Activated naive CD8-positive, alpha-beta T cell treated with anti-CD3 and anti-CD28 coated beads, Interleukin-2, amount 10 ng/mL, durations not matched to agents 7 days and 5 days (primary cell): Measurements from ENCODE around the gene SDCCAG8. TPM values are rescaled to one million over a fixed set of nuclear protein-coding genes. Genes with fewer than 3 reads are reported as not detected.
A peak's percentile ranks its signal among the peaks of the same experiment; 100 is the strongest.

Source experiments
- ATAC-seq: fragments of 150-1000 bp; cut with Tn5 transposase; one replicate; pipeline ENCODE4 v1.10.0; 2021; ENCODE audit warnings: low read depth, moderate library complexity
- POLR2A ChIA-PET: fragments of 350-600 bp; sonication (Branson Sonifier 250); formaldehyde crosslinking; loops from one replicate; lab custom pipeline; 2021; ENCODE audit warnings: antibody characterized with exemption; lab: Charles Lee
- DNase-seq: peaks from one replicate; pipeline ENCODE4 v3.0.0; 2021
- H3K27ac Mint-ChIP-seq: one replicate; pipeline ENCODE4 v1.8.0; 2022; ENCODE audit warnings: mild to moderate bottlenecking, mixed read lengths
- H3K27me3 Mint-ChIP-seq: one replicate; pipeline ENCODE4 v1.8.0; 2022; ENCODE audit warnings: mild to moderate bottlenecking, moderate library complexity, mixed read lengths
- H3K36me3 Mint-ChIP-seq: one replicate; pipeline ENCODE4 v1.8.0; 2021; ENCODE audit warnings: mild to moderate bottlenecking, mixed read lengths
- H3K4me1 Mint-ChIP-seq: one replicate; pipeline ENCODE4 v1.8.0; 2021; ENCODE audit warnings: mixed read lengths
- H3K4me3 Mint-ChIP-seq: one replicate; pipeline ENCODE4 v1.8.0; 2022; ENCODE audit warnings: mild to moderate bottlenecking, moderate library complexity, mixed read lengths
- H3K9me3 Mint-ChIP-seq: one replicate; pipeline ENCODE4 v1.8.0; 2021; ENCODE audit warnings: mixed read lengths
- total RNA-seq, 2 experiments: library from RNA; stranded (reverse); gene quantifications; one replicate each; pipeline ENCODE4 v1.2.3, GENCODE V29; 2021

SDCCAG8 gene
- total RNA-seq, 2 experiments from 2014 or later: 27.3 to 32.7 TPM

DNA sequence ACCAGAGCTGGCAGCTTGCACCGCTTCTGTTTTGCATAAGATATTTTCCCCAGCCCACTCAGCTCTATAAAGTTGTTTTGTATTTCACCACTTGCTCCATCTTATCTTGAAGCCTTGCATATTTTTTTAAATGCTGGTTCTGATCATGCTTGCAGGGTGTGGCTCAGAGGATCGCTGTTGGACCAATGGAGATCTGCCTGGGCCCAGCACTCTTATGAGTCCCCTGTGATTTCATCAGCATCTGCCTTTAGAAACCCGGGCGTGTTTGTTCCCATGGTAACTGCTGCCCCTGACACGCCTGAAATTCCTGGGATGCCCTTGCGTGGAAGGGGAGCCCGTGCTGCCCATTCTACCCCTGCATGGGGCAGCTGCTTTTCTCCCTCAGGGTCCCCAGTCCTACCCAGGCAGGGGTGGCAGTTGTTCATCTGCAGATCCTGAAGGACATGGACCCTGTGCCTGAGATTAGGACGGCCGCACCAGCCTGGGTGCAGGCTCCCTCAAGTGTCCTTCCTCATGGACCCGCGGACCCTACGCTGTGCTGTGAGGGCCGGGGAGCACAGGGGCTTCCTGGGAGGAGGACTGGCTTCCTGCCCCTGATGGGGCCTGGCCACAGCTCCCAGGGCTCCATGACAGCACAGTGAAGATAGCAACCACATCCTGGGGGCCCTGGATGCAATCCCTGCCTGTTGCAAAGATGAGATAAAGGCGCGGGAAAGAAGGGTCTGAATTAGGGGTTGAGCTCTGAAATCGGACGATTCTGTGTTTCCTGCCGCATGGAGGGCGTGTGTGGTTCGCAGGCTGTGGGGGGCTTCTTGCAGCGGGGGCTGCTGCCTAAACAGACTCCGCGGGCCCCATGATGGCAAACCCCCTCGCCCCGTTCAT, 226.5 kb downstream of the SDCCAG8 start:
- peaks cover 3% of the 10 kb centered on the region for H3K9me3 Mint-ChIP-seq
- no peaks in the 10 kb centered on the region for H3K27me3 Mint-ChIP-seq
- peaks cover 2% of the 10 kb centered on the region for H3K36me3 Mint-ChIP-seq
- ATAC-seq (peak; percentile 42), DNase-seq (peak; percentile 38)
- peak overlapping the region; percentile 65 for H3K27ac Mint-ChIP-seq
- H3K4me1 Mint-ChIP-seq: peaks cover 19% of the 10 kb centered on the region
- POLR2A ChIA-PET: no interaction called here
- H3K4me3 Mint-ChIP-seq: peak overlapping the region; percentile 75

GRCh38 chr1:243483071-243483771, 227.4 kb downstream of the SDCCAG8 start:
- peaks cover 19% of the 10 kb centered on the region for H3K4me1 Mint-ChIP-seq
- H3K9me3 Mint-ChIP-seq: peaks cover 3% of the 10 kb centered on the region
- H3K4me3 Mint-ChIP-seq: peak overlapping the region; percentile 75
- peak; percentile 51 for DNase-seq
- POLR2A ChIA-PET: no interaction called here
- H3K36me3 Mint-ChIP-seq: peaks cover 2% of the 10 kb centered on the region
- peak overlapping the region; percentile 65 for H3K27ac Mint-ChIP-seq
- peak; percentile 48 for ATAC-seq
- H3K27me3 Mint-ChIP-seq: no peaks in the 10 kb centered on the region

DNA sequence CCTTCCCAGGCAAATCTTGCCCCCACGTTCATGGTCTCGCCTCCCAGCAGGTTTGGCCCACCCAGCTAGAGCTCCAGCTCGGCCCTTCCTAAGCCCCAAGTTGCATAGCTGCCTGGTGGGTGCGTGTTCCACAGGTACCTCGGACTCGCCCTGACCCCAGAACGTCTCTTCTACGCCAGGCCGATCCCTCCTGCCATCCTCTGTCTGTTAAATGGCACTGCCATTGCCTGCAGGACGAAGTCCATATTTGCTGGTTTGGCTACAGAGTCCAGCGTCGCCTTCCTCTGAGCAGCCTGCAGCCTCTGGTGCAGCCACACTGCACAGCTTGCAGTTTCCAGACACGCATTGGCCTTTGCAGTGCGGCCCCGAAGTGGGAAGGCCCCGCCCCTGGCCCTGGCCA, 228.1 kb downstream of the SDCCAG8 start:
- Mint-ChIP-seq H3K36me3 (peaks cover 2% of the 10 kb centered on the region), H3K27ac (peak overlapping the region; percentile 45), H3K4me3 (peak overlapping the region; percentile 75)

DNA sequence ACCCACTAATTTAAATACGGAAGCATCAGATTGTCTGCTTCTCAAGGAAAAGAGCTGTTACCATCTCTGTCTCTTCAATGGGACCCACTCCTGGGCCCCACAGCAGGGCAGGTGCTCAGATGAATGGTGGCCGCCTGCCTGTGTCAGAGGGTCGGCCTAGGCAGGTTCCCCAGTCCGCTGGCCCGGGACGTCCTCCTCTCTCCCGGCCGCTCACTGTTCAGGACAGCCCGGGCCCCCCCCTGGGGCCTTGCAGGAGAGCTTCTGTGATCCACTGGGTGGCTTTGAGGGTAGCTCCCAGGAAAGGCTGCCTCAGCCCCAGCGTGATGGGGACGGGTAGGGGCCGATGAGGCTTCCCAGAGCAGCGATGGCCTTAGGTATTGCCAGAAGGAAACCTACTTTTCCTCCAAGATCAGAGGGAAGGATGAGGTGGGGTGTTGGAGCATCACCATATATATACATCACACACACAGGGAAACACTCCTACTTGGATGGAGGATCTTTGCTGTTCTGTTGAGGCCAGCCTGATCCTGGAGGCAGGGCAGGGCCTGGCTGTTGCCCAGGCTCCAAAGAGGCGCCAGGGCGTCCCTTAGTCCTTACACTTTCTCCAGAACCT, 231.3 kb downstream of the SDCCAG8 start:
- ATAC-seq (no peak), DNase-seq (no peak)
- H3K4me1 Mint-ChIP-seq: peaks cover 9% of the 10 kb centered on the region
- POLR2A ChIA-PET: no interaction called here
- no peak overlapping the region for H3K4me3 Mint-ChIP-seq
- H3K9me3 Mint-ChIP-seq: no peaks in the 10 kb centered on the region
- no peaks in the 10 kb centered on the region for H3K27me3 Mint-ChIP-seq
- H3K27ac Mint-ChIP-seq: no peak overlapping the region
- H3K36me3 Mint-ChIP-seq: peaks cover 2% of the 10 kb centered on the region

More for the DNA sequence above, 228.1 kb downstream of the SDCCAG8 start:
- ATAC-seq (no peak), DNase-seq (no peak)
- Mint-ChIP-seq H3K4me1 (peaks cover 19% of the 10 kb centered on the region), H3K9me3 (peaks cover 3% of the 10 kb centered on the region), H3K27me3 (no peaks in the 10 kb centered on the region)
- POLR2A ChIA-PET: no interaction called here

DNA sequence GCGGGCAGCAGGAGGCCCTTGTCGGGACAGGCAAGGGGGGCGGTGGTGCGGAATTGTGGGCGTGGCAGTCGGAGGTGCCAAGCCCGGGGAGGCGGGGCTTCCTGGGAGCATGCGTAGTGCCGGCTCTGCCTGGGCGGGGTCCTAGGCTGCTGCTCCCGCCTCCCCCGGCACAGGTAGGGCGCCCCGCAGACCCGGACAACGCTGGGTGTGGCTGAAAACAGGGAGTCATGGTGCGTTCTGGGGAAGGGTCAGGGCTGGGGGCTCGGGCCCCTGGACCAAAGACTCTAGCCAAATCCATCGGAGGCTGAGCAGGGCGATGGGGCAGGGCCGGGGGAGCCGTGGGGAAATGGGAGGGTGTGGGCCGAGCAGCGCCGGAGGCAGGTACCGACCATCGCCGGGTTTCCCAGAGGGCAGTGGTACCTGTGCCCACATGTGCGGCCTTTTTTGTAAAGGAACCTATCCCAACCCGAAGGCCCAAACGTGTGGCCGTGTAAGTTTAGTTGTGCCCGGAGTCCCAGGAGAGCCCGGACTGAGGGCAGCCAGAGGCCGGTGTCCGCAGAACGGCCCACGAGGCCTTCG, 231.9 kb downstream of the SDCCAG8 start:
- peaks cover 2% of the 10 kb centered on the region for H3K36me3 Mint-ChIP-seq
- H3K4me1 Mint-ChIP-seq: peaks cover 4% of the 10 kb centered on the region
- no peaks in the 10 kb centered on the region for H3K27me3 Mint-ChIP-seq
- POLR2A ChIA-PET: no interaction called here
- no peaks in the 10 kb centered on the region for H3K9me3 Mint-ChIP-seq
- H3K27ac Mint-ChIP-seq: no peak overlapping the region
- ATAC-seq (peak; percentile 38), DNase-seq (peak; percentile 50)
- H3K4me3 Mint-ChIP-seq: no peak overlapping the region

GRCh38 chr1:243488459-243489157, 232.8 kb downstream of the SDCCAG8 start:
- Mint-ChIP-seq H3K27me3 (no peaks in the 10 kb centered on the region), H3K27ac (no peak overlapping the region), H3K36me3 (peaks cover 4% of the 10 kb centered on the region), H3K9me3 (no peaks in the 10 kb centered on the region), H3K4me1 (peaks cover under 1% of the 10 kb centered on the region), H3K4me3 (no peak overlapping the region)
- POLR2A ChIA-PET: no interaction called here
- ATAC-seq (no peak), DNase-seq (no peak)

GRCh38 chr1:243489158-243489527, 233.3 kb downstream of the SDCCAG8 start:
- Mint-ChIP-seq H3K27me3 (no peaks in the 10 kb centered on the region), H3K36me3 (peaks cover 4% of the 10 kb centered on the region), H3K9me3 (no peaks in the 10 kb centered on the region), H3K4me3 (no peak overlapping the region), H3K27ac (no peak overlapping the region), H3K4me1 (no peaks in the 10 kb centered on the region)
- DNase-seq: no peak
- ATAC-seq: no peak
- POLR2A ChIA-PET: no interaction called here

GRCh38 chr1:243489681-243490546, 234.1 kb downstream of the SDCCAG8 start:
- POLR2A ChIA-PET: no interaction called here
- Mint-ChIP-seq H3K36me3 (peaks cover 4% of the 10 kb centered on the region), H3K4me3 (no peak overlapping the region), H3K9me3 (no peaks in the 10 kb centered on the region), H3K4me1 (no peaks in the 10 kb centered on the region), H3K27me3 (no peaks in the 10 kb centered on the region), H3K27ac (no peak overlapping the region)
- ATAC-seq: no peak
- no peak for DNase-seq

GRCh38 chr1:243490748-243491686, 235.2 kb downstream of the SDCCAG8 start:
- H3K27me3 Mint-ChIP-seq: no peaks in the 10 kb centered on the region
- no peak overlapping the region for H3K4me3 Mint-ChIP-seq
- peaks cover 1% of the 10 kb centered on the region for H3K4me1 Mint-ChIP-seq
- H3K27ac Mint-ChIP-seq: no peak overlapping the region
- ATAC-seq (no peak), DNase-seq (no peak)
- H3K36me3 Mint-ChIP-seq: peaks cover 4% of the 10 kb centered on the region
- H3K9me3 Mint-ChIP-seq: no peaks in the 10 kb centered on the region
- POLR2A ChIA-PET: interaction anchor here (0.5 kb wide), 1 partner anchor 345 kb away, joined by 3 read pairs; no protein-coding TSS in a partner anchor

DNA sequence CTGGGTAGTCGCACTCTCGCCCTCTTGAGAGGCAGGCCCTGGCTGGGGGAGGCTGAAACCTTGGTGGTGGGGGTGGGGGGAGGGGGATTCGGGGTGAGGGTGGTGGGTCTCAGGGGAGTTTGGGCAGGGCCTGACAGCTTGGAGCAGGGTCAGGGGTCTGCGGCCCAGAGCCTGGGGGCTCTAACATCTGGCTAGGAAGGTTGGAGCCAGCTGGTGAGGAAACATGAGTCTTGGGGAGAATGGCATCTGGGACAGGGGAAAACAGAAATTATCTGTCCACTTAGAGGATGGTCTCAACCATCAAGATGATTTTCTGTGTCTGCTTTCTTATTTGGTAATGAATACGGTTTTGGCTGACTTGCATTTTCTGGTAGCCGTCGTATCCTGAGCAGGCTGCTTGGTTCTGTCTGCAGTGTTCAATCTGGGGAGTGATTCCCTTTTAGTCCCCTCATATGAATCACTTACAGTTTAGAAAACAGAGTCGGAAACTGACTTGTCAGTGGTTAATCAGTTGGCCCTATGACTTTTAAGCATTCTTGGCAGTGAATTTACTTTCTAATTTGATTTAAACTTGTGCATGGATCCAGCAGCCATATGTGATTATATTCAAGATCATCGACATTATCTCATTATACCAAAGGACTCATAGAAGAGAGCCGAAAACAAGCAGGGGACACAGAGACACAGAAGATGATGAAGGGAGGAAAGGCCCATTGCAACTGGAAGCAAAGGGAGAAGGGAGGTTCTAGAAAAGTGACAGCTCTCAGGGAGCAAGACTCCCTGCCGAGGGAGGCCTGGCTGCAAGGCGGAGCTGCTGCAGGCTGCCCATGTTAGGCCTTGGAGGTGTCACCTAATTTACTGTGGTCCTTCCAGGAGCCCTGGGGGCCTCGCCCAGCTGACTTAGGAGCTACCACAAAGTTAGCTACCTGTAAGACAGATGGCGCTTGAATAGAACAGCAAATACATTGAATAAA, 237.6 kb downstream of the SDCCAG8 start:
- POLR2A ChIA-PET: no interaction called here

More for the DNA sequence above, 237.6 kb downstream of the SDCCAG8 start:
- H3K27me3 Mint-ChIP-seq: no peaks in the 10 kb centered on the region
- peaks cover 1% of the 10 kb centered on the region for H3K4me1 Mint-ChIP-seq
- no peak overlapping the region for H3K4me3 Mint-ChIP-seq
- no peak overlapping the region for H3K27ac Mint-ChIP-seq
- no peak for ATAC-seq
- DNase-seq: no peak
- peaks cover 4% of the 10 kb centered on the region for H3K36me3 Mint-ChIP-seq
- no peaks in the 10 kb centered on the region for H3K9me3 Mint-ChIP-seq
